Measurements from ENCODE around the gene CTNNAL1.

CTNNAL1 gene

GRCh38 chr9:109047259-109047658, 34.0 kb upstream of the CTNNAL1 start:
- Histone ChIP-seq H3K4me2 (no peak overlapping the region), H4K20me1 (peaks cover 0 to 6% (median 0%) of the 10 kb centered on the region in 11 experiments; a peak in 3 of 22 replicates), H3K27me3 (no peaks in the 10 kb centered on the region), H3K27ac (no peak overlapping the region), H3K9me3 (replicated peaks in 1 of 11) (peaks cover 0 to 11% (median 2%) of the 10 kb centered on the region in 11 experiments; a peak in 5 of 22 replicates), H3K9ac (no peak overlapping the region), H3K36me3 (peaks cover 95 to 100% (median 100%) of the 10 kb centered on the region in 11 experiments), H3K4me1 (peaks cover 0 to 5% (median 0%) of the 10 kb centered on the region in 10 experiments; a peak in 1 of 20 replicates), H3K4me3 (no peak overlapping the region)
- no peak for TF ChIP-seq Cebpa-rat (IDR thresholded peaks at IDR 0.05)

GRCh38 chr9:109046346-109046745, 33.0 kb upstream of the CTNNAL1 start:
- no peak overlapping the region for H3K4me2 ChIP-seq
- peaks cover 93 to 100% (median 100%) of the 10 kb centered on the region in 11 experiments for H3K36me3 ChIP-seq
- peaks cover 0 to 6% (median 0%) of the 10 kb centered on the region in 11 experiments; a peak in 3 of 22 replicates for H4K20me1 ChIP-seq
- H3K4me3 ChIP-seq: no peak overlapping the region
- peaks cover 0 to 4% (median 0%) of the 10 kb centered on the region in 10 experiments; a peak in 1 of 20 replicates for H3K4me1 ChIP-seq
- TF ChIP-seq Cebpa-rat (IDR thresholded peaks at IDR 0.05): no peak
- no peak overlapping the region for H3K9ac ChIP-seq
- H3K27me3 ChIP-seq: no peaks in the 10 kb centered on the region
- H3K27ac ChIP-seq: no peak overlapping the region
- peaks cover 0 to 11% (median 5%) of the 10 kb centered on the region in 11 experiments; a peak in 5 of 22 replicates for H3K9me3 ChIP-seq (replicated peaks in 1 of 11)

GRCh38 chr9:109043578-109043977, 30.3 kb upstream of the CTNNAL1 start:
- no peak overlapping the region for H3K4me2 ChIP-seq
- peaks cover 81 to 100% (median 95%) of the 10 kb centered on the region in 11 experiments for H3K36me3 ChIP-seq
- no peaks in the 10 kb centered on the region for H3K27me3 ChIP-seq
- peaks cover 0 to 5% (median 0%) of the 10 kb centered on the region in 11 experiments; a peak in 3 of 22 replicates for H4K20me1 ChIP-seq
- H3K27ac ChIP-seq: no peak overlapping the region
- no peak overlapping the region for H3K9ac ChIP-seq
- peaks cover 0 to 13% (median 5%) of the 10 kb centered on the region in 11 experiments; a peak in 5 of 22 replicates for H3K9me3 ChIP-seq (replicated peaks in 1 of 11)
- no peaks in the 10 kb centered on the region for H3K4me1 ChIP-seq
- no peak for TF ChIP-seq Cebpa-rat (IDR thresholded peaks at IDR 0.05)
- no peak overlapping the region for H3K4me3 ChIP-seq

- H3K4me2 ChIP-seq: no peak overlapping the region
- H3K9ac ChIP-seq: no peak overlapping the region
- peaks cover 77 to 100% (median 93%) of the 10 kb centered on the region in 11 experiments for H3K36me3 ChIP-seq
- H3K9me3 ChIP-seq (replicated peaks in 1 of 11): peaks cover 0 to 13% (median 5%) of the 10 kb centered on the region in 11 experiments; a peak in 5 of 22 replicates
- no peak overlapping the region for H3K4me3 ChIP-seq
- no peak for TF ChIP-seq Cebpa-rat (IDR thresholded peaks at IDR 0.05)
- no peaks in the 10 kb centered on the region for H3K27me3 ChIP-seq
- H3K4me1 ChIP-seq: no peaks in the 10 kb centered on the region
- H4K20me1 ChIP-seq: peaks cover 0 to 5% (median 0%) of the 10 kb centered on the region in 11 experiments; a peak in 1 of 22 replicates
- H3K27ac ChIP-seq: no peak overlapping the region
Measured at GRCh38 chr9:109040571-109040970, 27.3 kb upstream of the CTNNAL1 start.

GRCh38 chr9:109039539-109039938, 26.2 kb upstream of the CTNNAL1 start:
- H3K4me2 ChIP-seq: no peak overlapping the region
- no peak overlapping the region for H3K27ac ChIP-seq
- H3K9ac ChIP-seq: no peak overlapping the region
- peaks cover 72 to 100% (median 93%) of the 10 kb centered on the region in 11 experiments for H3K36me3 ChIP-seq
- H3K4me3 ChIP-seq: no peak overlapping the region
- peaks cover 0 to 5% (median 0%) of the 10 kb centered on the region in 11 experiments; a peak in 1 of 22 replicates for H4K20me1 ChIP-seq
- H3K27me3 ChIP-seq: no peaks in the 10 kb centered on the region
- peaks cover 0 to 13% (median 5%) of the 10 kb centered on the region in 11 experiments; a peak in 5 of 22 replicates for H3K9me3 ChIP-seq (replicated peaks in 1 of 11)
- TF ChIP-seq Cebpa-rat (IDR thresholded peaks at IDR 0.05): no peak
- H3K4me1 ChIP-seq: no peaks in the 10 kb centered on the region

GRCh38 chr9:109037946-109038715, 24.8 kb upstream of the CTNNAL1 start:
- TF ChIP-seq Cebpa-rat (IDR thresholded peaks at IDR 0.05): no peak
- Histone ChIP-seq H3K27me3 (no peaks in the 10 kb centered on the region), H3K9ac (no peak overlapping the region), H3K9me3 (replicated peaks in 1 of 11) (peaks cover 0 to 13% (median 0%) of the 10 kb centered on the region in 11 experiments; a peak in 4 of 22 replicates), H3K4me3 (no peak overlapping the region), H3K36me3 (peaks cover 72 to 100% (median 93%) of the 10 kb centered on the region in 11 experiments), H4K20me1 (peaks cover 0 to 5% (median 0%) of the 10 kb centered on the region in 11 experiments; a peak in 1 of 22 replicates), H3K4me2 (no peak overlapping the region), H3K27ac (no peak overlapping the region), H3K4me1 (no peaks in the 10 kb centered on the region)

GRCh38 chr9:109036744-109037680, 23.7 kb upstream of the CTNNAL1 start:
- no peak for TF ChIP-seq Cebpa-rat (IDR thresholded peaks at IDR 0.05)
- Histone ChIP-seq H3K27me3 (no peaks in the 10 kb centered on the region), H3K9me3 (replicated peaks in 1 of 11) (peaks cover 0 to 9% (median 0%) of the 10 kb centered on the region in 11 experiments; a peak in 2 of 22 replicates), H3K36me3 (peaks cover 70 to 100% (median 93%) of the 10 kb centered on the region in 11 experiments), H3K4me2 (no peak overlapping the region), H4K20me1 (peaks cover 0 to 5% (median 0%) of the 10 kb centered on the region in 11 experiments; a peak in 1 of 22 replicates), H3K9ac (no peak overlapping the region), H3K4me3 (no peak overlapping the region), H3K4me1 (no peaks in the 10 kb centered on the region), H3K27ac (no peak overlapping the region)

- H3K27me3 ChIP-seq: no peaks in the 10 kb centered on the region
- no peak overlapping the region for H3K27ac ChIP-seq
- no peak for TF ChIP-seq Cebpa-rat (IDR thresholded peaks at IDR 0.05)
- H3K9ac ChIP-seq: no peak overlapping the region
- peaks cover 0 to 5% (median 0%) of the 10 kb centered on the region in 11 experiments; a peak in 1 of 22 replicates for H4K20me1 ChIP-seq
- no peak overlapping the region for H3K4me2 ChIP-seq
- H3K9me3 ChIP-seq (replicated peaks in 1 of 11): 0 out of 22 replicates have a peak, but pooled peaks cover 0 to 3% (median 0%) of the 10 kb centered on the region in 11 experiments
- no peaks in the 10 kb centered on the region for H3K4me1 ChIP-seq
- no peak overlapping the region for H3K4me3 ChIP-seq
- peaks cover 65 to 100% (median 92%) of the 10 kb centered on the region in 11 experiments for H3K36me3 ChIP-seq
Measured at GRCh38 chr9:109035684-109036423, 22.6 kb upstream of the CTNNAL1 start.

Measured in BLaER1 treated with 17β-estradiol and CSF1 and Interleukin-3, amounts not matched to agents 10 nM and 100 nM (cell line).